Measurements from ENCODE around the gene CCDC188. TPM values are rescaled to one million over a fixed set of nuclear protein-coding genes. Genes with fewer than 3 reads are reported as not detected.
A peak's percentile ranks its signal among the peaks of the same experiment; 100 is the strongest.

Gene CCDC188
- total and polyA plus RNA-seq, 2 of the 4 experiments (the other 2 are of a cell fraction), result 0.10 TPM; not detected in 1

- Histone ChIP-seq H3K9me1 (ENCODE audit: insufficient read depth, low read length) (peaks cover 18% of the 10 kb centered on the region), H3K79me1 (ENCODE audit: low read depth in 1 of 2, low read length in 2 of 2) (peaks cover 16 to 72% of the 10 kb centered on the region in 2 experiments; a peak in 3 of 4 replicates), H2BK15ac (ENCODE audit: low read depth, low read length) (no peak overlapping the region), H4K8ac (ENCODE audit: low read depth in 2 of 2, low read length in 2 of 2) (no peak overlapping the region), H3K56ac (ENCODE audit: extremely low read depth, insufficient read depth, low read length) (no peak overlapping the region), H2BK20ac (ENCODE audit: low read depth, low read length) (0 out of 2 replicates have a peak overlapping the region, but pooled peaks have one; percentile 6), H3K27ac (ENCODE audit: insufficient read depth, low read length) (no peak overlapping the region), H3K18ac (ENCODE audit: low read depth, low read length) (no peak overlapping the region), H3K14ac (replicated peaks; ENCODE audit: low read depth, low read length) (no peak overlapping the region), H4K5ac (ENCODE audit: low read depth, low read length) (no peak overlapping the region), H3K4me3 (ENCODE audit: insufficient read depth, low read depth, low read length) (no peak overlapping the region), H3K4me1 (ENCODE audit: control insufficient read depth, insufficient read depth, low read length) (peaks cover 22% of the 10 kb centered on the region), H3K9ac (ENCODE audit: low read depth, low read length) (no peak overlapping the region), H3K27me3 (ENCODE audit: control insufficient read depth, insufficient read depth, low read length) (no peaks in the 10 kb centered on the region), H3K9me3 (ENCODE audit: control insufficient read depth, insufficient read depth, low read length) (no peaks in the 10 kb centered on the region), H3K4me2 (ENCODE audit: low read depth, low read length) (no peak overlapping the region), H3K23ac (ENCODE audit: low read depth, low read length) (no peak overlapping the region), H2AFZ (replicated peaks; ENCODE audit: low read length, poor library complexity) (no peak overlapping the region), H2BK120ac (ENCODE audit: low read depth, low read length) (no peak overlapping the region), H3K4ac (ENCODE audit: low read depth, low read length) (no peak overlapping the region), H3K36me3 (ENCODE audit: control insufficient read depth, insufficient read depth, low read length) (peaks cover 16% of the 10 kb centered on the region), H4K91ac (ENCODE audit: insufficient read depth, low read depth, low read length) (no peak overlapping the region), H2BK5ac (ENCODE audit: low read depth, low read length, poor library complexity, severe bottlenecking) (peak overlapping the region; percentile 94), H4K20me1 (ENCODE audit: insufficient read depth, low read length) (peaks cover 55% of the 10 kb centered on the region), H2AK9ac (replicated peaks; ENCODE audit: low read depth, low read length, poor library complexity) (peak overlapping the region; percentile 72), H2AK5ac (ENCODE audit: low read depth, low read length) (peak overlapping the region; percentile 95)
- in situ Hi-C loops (cut with MboI; ENCODE audit: low sequenced_read_pairs) (no loop called here), dilution Hi-C loops (cut with HindIII; ENCODE audit: low sequenced_read_pairs, unreplicated experiment) (no loop called here), intact Hi-C loops (cut with micrococcal nuclease) (no loop called here)
- 87% methylated on average over 9 of the region's 17 CpGs; no CpG with 5 or more reads in 1 of the 2 experiments for WGBS, 2 experiments (ENCODE audit: extremely low coverage in 2 of 2, insufficient read length in 1 of 2)
- no peak for DNase-seq
- POLR2A ChIA-PET (ENCODE audit: unreplicated experiment), result no interaction called here
- TF ChIP-seq SMC3 (IDR thresholded peaks at IDR 0.05; ENCODE audit: low read depth, low read length), result no peak
- no peak for TF ChIP-seq ELK1 (IDR thresholded peaks at IDR 0.05; ENCODE audit: borderline replicate concordance, low read depth, low read length)
- TF ChIP-seq MXI1 (IDR thresholded peaks at IDR 0.05; ENCODE audit: borderline replicate concordance, low read depth, low read length), result no peak
- no peak for TF ChIP-seq CTCF (conservative IDR thresholded peaks at IDR 0.05; ENCODE audit: low read depth, low read length)
- no peak for TF ChIP-seq FOS (IDR thresholded peaks at IDR 0.05; ENCODE audit: low read depth, low read length)
- TF ChIP-seq USF2 (IDR thresholded peaks at IDR 0.05; ENCODE audit: low read depth, low read length), result no peak
- no peak for TF ChIP-seq RFX5 (IDR thresholded peaks at IDR 0.05; ENCODE audit: low read depth, low read length)
- TF ChIP-seq BHLHE40 (IDR thresholded peaks at IDR 0.05; ENCODE audit: low read depth, low read length), result no peak
- no peak for TF ChIP-seq MAZ (IDR thresholded peaks at IDR 0.05; ENCODE audit: borderline replicate concordance, low read depth, low read length)
- TF ChIP-seq MAFK (IDR thresholded peaks at IDR 0.05; ENCODE audit: low read depth, low read length), result no peak
- TF ChIP-seq RCOR1 (IDR thresholded peaks at IDR 0.05; ENCODE audit: insufficient replicate concordance, low read length), result no peak
- TF ChIP-seq NFE2L2 (IDR thresholded peaks at IDR 0.05; ENCODE audit: low read depth, low read length), result no peak
- TF ChIP-seq CHD1 (IDR thresholded peaks at IDR 0.05; ENCODE audit: low read depth, low read length), result no peak
- no peak for TF ChIP-seq POLR2A (IDR thresholded peaks at IDR 0.05; ENCODE audit: low read depth, low read length)
- no peak for ATAC-seq (ENCODE audit: low read depth)
- CTCF ChIA-PET, result no interaction called here
- BruUV-seq (replicated peaks), result no TSS peak
Observed at GRCh38 chr22:20140521-20140964, 10.3 kb downstream of the CCDC188 start.
